ENCODE measurements around the gene MIDN. TPM values are rescaled to one million over a fixed set of nuclear protein-coding genes. Genes with fewer than 3 reads are reported as not detected.
A peak's percentile ranks its signal among the peaks of the same experiment; 100 is the strongest.

The MIDN gene
- total and polyA plus RNA-seq, 2 experiments from 2014 or later: 30.1 to 98.4 TPM

- H3K27me3 ChIP-seq: no peaks in the 10 kb centered on the region
- H3K9me3 ChIP-seq (ENCODE audit: low read depth): no peaks in the 10 kb centered on the region
- peaks cover 36% of the 10 kb centered on the region for H3K4me1 ChIP-seq (ENCODE audit: insufficient read depth)
- no peaks in the 10 kb centered on the region for H3K36me3 ChIP-seq (replicated peaks; ENCODE audit: insufficient read depth, low read depth)
- no peak for DNase-seq (ENCODE audit: low spot score)
- peak overlapping the region; percentile 90 for H3K4me2 ChIP-seq
- peaks cover 43% of the 10 kb centered on the region for H3K79me2 ChIP-seq
- peaks cover 14% of the 10 kb centered on the region for H4K20me1 ChIP-seq (ENCODE audit: insufficient read depth, poor library complexity, severe bottlenecking)
- H3K27ac ChIP-seq: peak overlapping the region; percentile 100
- H3K9me2 ChIP-seq (replicated peaks; ENCODE audit: insufficient read depth): no peaks in the 10 kb centered on the region
- no peak overlapping the region for H2AFZ ChIP-seq
- H3K4me3 ChIP-seq: no peak overlapping the region
- TF ChIP-seq CTCF (IDR thresholded peaks at IDR 0.05; ENCODE audit: poor library complexity) (no peak), EZH2 (IDR thresholded peaks at IDR 0.05; ENCODE audit: borderline replicate concordance) (no peak), EZH2phosphoT487 (IDR thresholded peaks at IDR 0.05; ENCODE audit: low read depth, severe bottlenecking, unreplicated experiment) (no peak)
- WGBS (ENCODE audit: low lambda C conversion rate, missing lambda C conversion rate): 89% methylated on average over 7 of the region's 8 CpGs
These were observed 640 bp upstream of the MIDN start for GRCh38 chr19:1247748-1248138.

- Histone ChIP-seq H3K4me3 (peak overlapping the region; percentile 74), H3K36me3 (replicated peaks; ENCODE audit: insufficient read depth, low read depth) (no peaks in the 10 kb centered on the region), H3K27me3 (no peaks in the 10 kb centered on the region), H3K9me3 (ENCODE audit: low read depth) (no peaks in the 10 kb centered on the region), H3K4me2 (peak overlapping the region; percentile 90), H2AFZ (peak overlapping the region; percentile 32), H3K79me2 (peaks cover 37% of the 10 kb centered on the region), H3K9me2 (replicated peaks; ENCODE audit: insufficient read depth) (no peaks in the 10 kb centered on the region), H4K20me1 (ENCODE audit: insufficient read depth, poor library complexity, severe bottlenecking) (peaks cover 16% of the 10 kb centered on the region), H3K4me1 (ENCODE audit: insufficient read depth) (peaks cover 42% of the 10 kb centered on the region), H3K27ac (peak overlapping the region; percentile 100)
- DNase-seq (ENCODE audit: low spot score): peak; percentile 90
- 1% methylated on average over 39 of the region's 74 CpGs for WGBS (ENCODE audit: low lambda C conversion rate, missing lambda C conversion rate)
- no peak for TF ChIP-seq EZH2 (IDR thresholded peaks at IDR 0.05; ENCODE audit: borderline replicate concordance)
- peak; percentile 79 for TF ChIP-seq CTCF (IDR thresholded peaks at IDR 0.05; ENCODE audit: poor library complexity)
- TF ChIP-seq EZH2phosphoT487 (IDR thresholded peaks at IDR 0.05; ENCODE audit: low read depth, severe bottlenecking, unreplicated experiment): no peak
These were observed 459 bp downstream of the MIDN start for GRCh38 chr19:1248786-1249297.

GRCh38 chr19:1249298-1249989 is 1.1 kb downstream of the MIDN start:
- Histone ChIP-seq H3K79me2 (peaks cover 41% of the 10 kb centered on the region), H3K4me1 (ENCODE audit: insufficient read depth) (peaks cover 43% of the 10 kb centered on the region), H3K4me2 (peak overlapping the region; percentile 91), H3K36me3 (replicated peaks; ENCODE audit: insufficient read depth, low read depth) (no peaks in the 10 kb centered on the region), H3K9me2 (replicated peaks; ENCODE audit: insufficient read depth) (no peaks in the 10 kb centered on the region), H3K27ac (peak overlapping the region; percentile 100), H3K9me3 (ENCODE audit: low read depth) (no peaks in the 10 kb centered on the region), H2AFZ (no peak overlapping the region), H3K4me3 (peak overlapping the region; percentile 83), H4K20me1 (ENCODE audit: insufficient read depth, poor library complexity, severe bottlenecking) (peaks cover 22% of the 10 kb centered on the region), H3K27me3 (no peaks in the 10 kb centered on the region)
- peak; percentile 99 for DNase-seq (ENCODE audit: low spot score)
- WGBS (ENCODE audit: low lambda C conversion rate, missing lambda C conversion rate): under 1% methylated on average over 43 of the region's 102 CpGs
- TF ChIP-seq EZH2 (IDR thresholded peaks at IDR 0.05; ENCODE audit: borderline replicate concordance) (no peak), EZH2phosphoT487 (IDR thresholded peaks at IDR 0.05; ENCODE audit: low read depth, severe bottlenecking, unreplicated experiment) (no peak), CTCF (IDR thresholded peaks at IDR 0.05; ENCODE audit: poor library complexity) (no peak)

All from hepatocyte (in vitro differentiated cells).